Coronary artery (tissue), 2 donors: ENCODE results near the gene GATAD2A.
A peak's percentile ranks its signal among the peaks of the same experiment; 100 is the strongest.

ENCODE experiments used
- DNase-seq: peaks from one replicate; pipeline ENCODE4 v3.0.0-alpha.2; 2017; ENCODE audit warnings: low spot score
- H3K27ac ChIP-seq, 2 donors: fragments of 200-600 bp; sonication (generic); one replicate each; pipeline ENCODE4 v1.5.1; 2016 to 2019
- H3K4me3 ChIP-seq: fragments of 200-600 bp; sonication (generic); 2 replicates; pipeline ENCODE4 v1.5.1; 2016; ENCODE audit warnings: mild to moderate bottlenecking, moderate library complexity
- TF ChIP-seq, protein P1 (sequence below): fragments of 200-600 bp; sonication (generic); IDR thresholded peaks from one replicate; pipeline ENCODE4 v1.5.1; 2019; ENCODE audit warnings: antibody characterized with exemption

GATAD2A gene

DNA sequence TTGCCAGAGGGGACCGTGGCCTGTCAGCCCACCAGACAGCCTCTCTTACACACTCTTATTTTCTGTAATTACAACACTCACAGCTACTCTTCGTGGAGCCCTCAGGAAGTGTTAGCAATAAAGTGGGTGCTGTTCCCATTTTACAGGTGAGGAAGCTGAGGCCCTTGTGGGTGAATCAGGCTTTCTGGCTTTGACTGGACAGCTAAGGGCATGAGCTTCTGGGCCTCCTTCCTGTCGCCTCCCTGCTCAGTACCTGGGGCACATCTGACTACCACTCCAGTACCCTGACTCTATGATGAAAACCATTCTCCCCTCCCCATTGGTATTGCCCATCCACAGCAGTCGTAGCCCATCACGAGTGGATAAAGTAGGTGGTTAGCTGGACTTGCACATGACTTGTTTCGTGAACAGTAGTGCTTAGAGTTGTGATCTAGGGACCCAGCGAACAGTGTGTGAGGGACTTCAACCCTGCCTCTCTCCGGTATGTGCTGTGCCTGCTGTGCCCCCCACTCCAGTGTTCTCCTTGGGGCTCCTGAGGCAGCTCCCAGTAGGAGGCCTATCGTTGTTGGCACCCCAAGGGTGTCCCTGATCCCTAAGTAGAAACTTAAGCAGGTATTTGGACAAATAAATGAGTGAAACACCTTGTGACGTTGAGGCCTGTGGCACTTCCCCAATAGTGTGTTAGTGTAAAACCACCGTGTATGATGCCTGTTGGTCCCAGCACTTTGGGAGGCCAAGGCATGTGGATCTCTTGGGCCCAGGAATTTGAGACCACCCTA is 38.6 kb downstream of the GATAD2A start:
- TF ChIP-seq, protein P1, sequence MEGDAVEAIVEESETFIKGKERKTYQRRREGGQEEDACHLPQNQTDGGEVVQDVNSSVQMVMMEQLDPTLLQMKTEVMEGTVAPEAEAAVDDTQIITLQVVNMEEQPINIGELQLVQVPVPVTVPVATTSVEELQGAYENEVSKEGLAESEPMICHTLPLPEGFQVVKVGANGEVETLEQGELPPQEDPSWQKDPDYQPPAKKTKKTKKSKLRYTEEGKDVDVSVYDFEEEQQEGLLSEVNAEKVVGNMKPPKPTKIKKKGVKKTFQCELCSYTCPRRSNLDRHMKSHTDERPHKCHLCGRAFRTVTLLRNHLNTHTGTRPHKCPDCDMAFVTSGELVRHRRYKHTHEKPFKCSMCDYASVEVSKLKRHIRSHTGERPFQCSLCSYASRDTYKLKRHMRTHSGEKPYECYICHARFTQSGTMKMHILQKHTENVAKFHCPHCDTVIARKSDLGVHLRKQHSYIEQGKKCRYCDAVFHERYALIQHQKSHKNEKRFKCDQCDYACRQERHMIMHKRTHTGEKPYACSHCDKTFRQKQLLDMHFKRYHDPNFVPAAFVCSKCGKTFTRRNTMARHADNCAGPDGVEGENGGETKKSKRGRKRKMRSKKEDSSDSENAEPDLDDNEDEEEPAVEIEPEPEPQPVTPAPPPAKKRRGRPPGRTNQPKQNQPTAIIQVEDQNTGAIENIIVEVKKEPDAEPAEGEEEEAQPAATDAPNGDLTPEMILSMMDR, result no peak
- Histone ChIP-seq H3K4me3 (no peak overlapping the region), H3K27ac (peak overlapping the region; percentile 2 to 57)
- no peak for DNase-seq

DNA sequence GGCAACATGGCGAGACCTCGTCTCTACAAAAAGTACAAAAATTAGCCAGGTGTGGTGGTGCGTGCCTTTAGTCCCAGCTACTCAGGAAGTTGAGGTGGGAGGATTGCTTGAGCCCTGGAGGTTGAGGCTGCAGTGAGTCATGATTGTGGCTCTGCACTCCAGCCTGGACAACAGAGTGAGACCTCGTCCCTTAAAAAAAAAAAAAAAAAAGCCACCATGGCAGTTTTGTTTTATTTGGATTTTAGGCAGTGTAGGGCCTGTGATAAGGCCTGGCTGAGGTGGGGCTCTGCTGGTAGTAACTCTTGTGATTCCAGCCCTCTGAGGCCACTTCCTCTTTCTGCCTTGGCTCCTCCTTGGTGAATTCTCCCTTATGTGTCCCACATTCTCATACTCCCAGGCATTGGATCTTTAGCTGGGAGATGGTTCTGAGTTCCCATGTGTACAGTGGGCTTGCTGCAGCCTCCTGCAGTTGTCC is 39.2 kb downstream of the GATAD2A start:
- Histone ChIP-seq H3K4me3 (no peak overlapping the region), H3K27ac (peak overlapping the region; percentile 2 to 57)
- TF ChIP-seq, protein P1, result no peak
- no peak for DNase-seq

DNA sequence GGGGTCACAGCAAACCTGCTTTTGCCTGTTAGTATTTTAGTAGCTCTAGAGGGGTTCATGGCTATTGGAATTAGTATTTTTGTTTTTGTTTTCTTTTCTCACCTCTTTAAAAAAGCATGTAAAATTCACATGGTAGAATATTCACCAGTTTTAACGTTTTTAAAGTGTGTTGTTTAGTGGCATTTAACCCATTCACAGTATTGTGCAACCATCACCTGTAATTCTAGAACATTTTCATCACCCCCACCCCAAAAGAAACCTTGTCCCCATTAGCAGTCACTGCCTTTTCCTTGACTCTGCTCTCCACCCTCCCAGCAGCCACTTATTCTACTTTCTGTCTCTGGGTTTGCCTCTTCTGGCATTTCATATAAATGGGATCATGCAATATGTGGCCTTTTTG is 39.8 kb downstream of the GATAD2A start:
- peak overlapping the region in 1 of 2 donors; percentile 46 for H3K27ac ChIP-seq
- no peak overlapping the region for H3K4me3 ChIP-seq
- TF ChIP-seq, protein P1, result no peak
- DNase-seq, result no peak

DNA sequence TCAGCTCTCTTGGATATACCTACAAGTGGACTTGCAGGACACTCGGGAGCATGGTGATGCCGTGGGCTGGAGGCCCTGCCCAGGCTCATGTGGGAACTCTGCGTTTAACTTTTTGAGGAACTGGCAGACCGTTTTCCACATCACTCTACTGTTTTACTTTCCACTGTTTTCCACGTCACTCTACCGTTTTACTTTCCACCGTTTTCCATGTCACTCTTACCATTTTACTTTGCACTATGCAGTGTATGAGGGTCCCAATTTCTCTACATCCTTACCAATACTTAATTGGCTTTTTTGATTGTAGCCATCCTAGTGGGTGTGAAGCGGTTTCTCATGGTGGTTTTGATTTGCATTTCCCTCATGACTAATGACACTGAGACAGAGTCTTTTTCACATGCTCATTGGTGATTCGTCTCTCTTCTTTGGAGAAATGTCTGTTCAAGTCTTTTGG is 40.5 kb downstream of the GATAD2A start:
- no peak for DNase-seq
- H3K27ac ChIP-seq, result no peak overlapping the region

DNA sequence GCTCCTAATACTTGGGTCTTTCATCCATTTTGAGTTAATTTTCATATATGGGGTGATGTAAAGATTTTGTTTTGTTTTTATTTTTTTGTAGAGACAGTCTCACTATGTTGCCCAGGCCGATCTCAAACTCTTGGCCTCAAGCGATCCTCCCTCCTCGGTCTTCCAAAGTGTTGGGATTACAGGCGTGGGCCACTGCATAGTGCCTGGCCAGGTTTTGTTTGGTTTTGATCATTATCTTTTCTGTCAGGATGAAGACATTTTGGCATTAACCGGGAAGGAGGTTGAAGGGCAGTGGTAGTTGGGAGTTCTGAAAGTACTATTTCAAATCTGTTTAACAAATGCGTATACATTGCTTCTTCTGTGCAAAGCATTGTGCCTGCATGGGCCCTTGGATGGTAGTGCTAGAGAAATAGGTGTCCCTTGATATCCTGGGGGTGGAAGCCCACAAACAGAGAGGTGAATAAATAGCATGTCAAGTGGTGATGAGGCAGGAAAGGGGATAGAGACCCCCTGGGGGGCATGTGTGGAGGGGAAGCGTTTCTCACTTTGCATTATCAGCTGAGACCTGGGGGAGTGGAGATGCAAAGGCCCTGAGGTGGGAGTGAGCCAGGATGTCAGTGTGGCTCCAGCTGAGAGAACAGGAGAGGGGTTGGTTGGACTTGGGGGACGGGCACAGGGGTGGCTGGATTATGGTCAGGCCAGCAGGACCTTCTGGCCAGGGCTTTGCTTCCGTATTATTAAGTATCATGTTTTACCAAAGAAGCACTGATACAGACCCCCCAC is 41.4 kb downstream of the GATAD2A start:
- Histone ChIP-seq H3K4me3 (no peak overlapping the region), H3K27ac (peak overlapping the region in 1 of 2 donors; percentile 15)
- TF ChIP-seq, protein P1, result no peak
- no peak for DNase-seq

More for the DNA sequence above, 40.5 kb downstream of the GATAD2A start:
- TF ChIP-seq, protein P1, result no peak
- no peak overlapping the region for H3K4me3 ChIP-seq

DNA sequence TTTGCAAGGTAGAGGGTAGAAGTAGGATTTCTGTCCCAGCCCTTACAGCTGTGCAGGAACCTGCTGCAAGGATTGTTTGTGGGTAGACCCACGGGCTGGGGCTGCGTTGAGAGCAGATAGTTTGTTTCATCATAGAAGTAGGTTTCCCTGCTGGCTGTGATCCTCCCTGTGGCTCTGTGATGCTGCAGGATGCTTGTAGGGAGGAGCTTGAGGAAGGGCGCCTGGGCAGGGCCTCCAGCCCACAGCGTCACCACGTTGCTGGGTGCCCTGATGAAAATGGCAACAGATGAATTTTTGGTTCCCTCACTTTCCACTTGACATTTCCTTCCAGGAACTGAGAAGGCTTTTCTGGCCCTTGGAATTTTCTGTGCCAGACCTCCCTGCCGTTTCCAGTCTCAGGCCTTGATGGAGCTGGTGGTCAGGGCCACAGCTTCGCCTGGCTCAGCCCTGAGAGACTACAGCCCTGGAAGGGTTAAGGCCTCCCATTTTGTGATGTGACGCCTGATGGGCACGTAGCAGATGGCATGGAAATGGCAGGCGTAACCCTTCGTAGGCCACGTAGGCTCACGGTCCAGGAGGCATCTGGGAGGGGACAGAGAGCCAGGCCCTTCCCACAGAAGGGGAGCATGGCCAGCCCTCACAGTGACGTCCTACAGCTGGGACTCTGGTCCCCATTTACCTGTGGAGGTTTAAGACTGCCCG is 42.2 kb downstream of the GATAD2A start:
- DNase-seq, result no peak

More for the DNA sequence above, 42.2 kb downstream of the GATAD2A start:
- Histone ChIP-seq H3K4me3 (no peak overlapping the region), H3K27ac (peak overlapping the region in 1 of 2 donors; percentile 15)
- TF ChIP-seq, protein P1, result no peak
